ENCODE measurements around the gene MAPKAPK2. TPM values are rescaled to one million over a fixed set of nuclear protein-coding genes. Genes with fewer than 3 reads are reported as not detected.
"Not testable (repeated sequence)": the region's sequence is repeated elsewhere in the genome, so short reads cannot be mapped to it uniquely, and the experiment has no call there.

The MAPKAPK2 gene
- total RNA-seq, 1 experiment from 2014 or later: 72.4 TPM

- no peaks in the 10 kb centered on the region for H3K36me3 ChIP-seq (ENCODE audit: control insufficient read depth, insufficient read depth, low read length)
- ATAC-seq (no peak), DNase-seq (ENCODE audit: low read depth, low spot score) (no peak)
- H3K27me3 ChIP-seq (ENCODE audit: control insufficient read depth, insufficient read depth, low read length): peaks cover 14% of the 10 kb centered on the region
- no peaks in the 10 kb centered on the region for H3K9me3 ChIP-seq (ENCODE audit: control insufficient read depth, insufficient read depth, low read depth, low read length)
- BruUV-seq (replicated peaks): no TSS peak
- H3K4me3 ChIP-seq (ENCODE audit: low read depth in 2 of 2, low read length in 2 of 2): no peak overlapping the region
- H3K27ac ChIP-seq (ENCODE audit: low read length): no peak overlapping the region
- TF ChIP-seq TCF7L2 (IDR thresholded peaks at IDR 0.05; ENCODE audit: low read depth, low read length) (no peak), POLR2AphosphoS5 (IDR thresholded peaks at IDR 0.05; ENCODE audit: low read depth, low read length) (no peak), SIN3A (IDR thresholded peaks at IDR 0.05; ENCODE audit: borderline replicate concordance, insufficient read depth, low read depth, low read length) (no peak), CTCF (IDR thresholded peaks at IDR 0.05) (no peak)
- H3K4me1 ChIP-seq (ENCODE audit: control insufficient read depth, insufficient read depth, low read length): no peaks in the 10 kb centered on the region
- intact Hi-C loops (cut with micrococcal nuclease; ENCODE audit: unreplicated experiment) (no loop called here), in situ Hi-C loops (cut with HindIII; ENCODE audit: low pct_unique_long_range_greater_than_20kb, low sequenced_read_pairs) (no loop called here)
- CTCF ChIA-PET: no interaction called here
- POLR2A ChIA-PET: interaction anchor here (0.6 kb wide), 1 partner anchor 123 kb away, joined by 4 read pairs; no protein-coding TSS in a partner anchor
Measured at GRCh38 chr1:206760590-206760989, 75.9 kb downstream of the MAPKAPK2 start.

GRCh38 chr1:206761159-206761768 lies 76.6 kb downstream of the MAPKAPK2 start:
- no TSS peak for BruUV-seq (replicated peaks)
- intact Hi-C loops (cut with micrococcal nuclease; ENCODE audit: unreplicated experiment): no loop called here
- CTCF ChIA-PET: interaction anchor here (0.6 kb wide), 2 partner anchors 33 to 122 kb away, joined by 4 to 7 read pairs; no protein-coding TSS in a partner anchor
- H3K36me3 ChIP-seq (ENCODE audit: control insufficient read depth, insufficient read depth, low read length): no peaks in the 10 kb centered on the region
- H3K9me3 ChIP-seq (ENCODE audit: control insufficient read depth, insufficient read depth, low read depth, low read length): no peaks in the 10 kb centered on the region
- H3K27ac ChIP-seq (ENCODE audit: low read length): no peak overlapping the region
- peaks cover 14% of the 10 kb centered on the region for H3K27me3 ChIP-seq (ENCODE audit: control insufficient read depth, insufficient read depth, low read length)
- DNase-seq (ENCODE audit: low read depth, low spot score): no peak
- in situ Hi-C loops (cut with HindIII; ENCODE audit: low pct_unique_long_range_greater_than_20kb, low sequenced_read_pairs): no loop called here
- no peaks in the 10 kb centered on the region for H3K4me1 ChIP-seq (ENCODE audit: control insufficient read depth, insufficient read depth, low read length)
- ATAC-seq: no peak
- H3K4me3 ChIP-seq (ENCODE audit: low read depth in 2 of 2, low read length in 2 of 2): no peak overlapping the region
- POLR2A ChIA-PET: interaction anchor here (0.6 kb wide), 1 partner anchor 123 kb away, joined by 4 read pairs; no protein-coding TSS in a partner anchor
- TF ChIP-seq SIN3A (IDR thresholded peaks at IDR 0.05; ENCODE audit: borderline replicate concordance, insufficient read depth, low read depth, low read length): no peak

DNA sequence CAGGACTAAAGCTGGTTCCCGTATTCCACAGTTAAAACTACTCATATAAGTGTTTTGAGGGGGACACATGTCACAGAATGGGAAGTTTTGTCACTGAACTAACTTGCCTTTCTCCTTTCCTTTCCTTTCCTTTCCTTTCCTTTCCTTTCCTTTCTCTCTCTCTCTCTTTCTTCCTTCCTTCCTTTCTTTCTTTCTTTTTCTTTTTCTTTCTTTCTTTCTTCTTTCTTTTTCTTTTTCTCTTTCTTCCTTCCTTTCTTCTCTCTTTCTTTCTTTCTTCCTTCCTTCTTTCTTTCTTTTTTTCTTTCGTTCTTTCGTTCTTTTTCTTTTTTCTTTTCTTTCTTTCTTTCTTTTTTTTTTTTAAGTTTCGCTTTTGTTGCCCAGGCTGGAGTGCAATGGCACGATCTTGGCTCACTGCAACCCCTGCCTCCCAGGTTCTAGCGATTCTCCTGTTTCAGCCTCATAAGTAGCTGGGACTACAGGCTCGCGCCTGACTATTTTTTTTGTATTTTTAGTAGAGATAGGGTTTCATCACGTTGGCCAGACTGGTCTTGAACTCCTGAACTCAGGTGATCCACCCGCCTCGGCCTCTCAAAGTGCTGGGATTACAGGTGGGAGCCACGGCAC lies 78.1 kb downstream of the MAPKAPK2 start:
- DNase-seq (ENCODE audit: low read depth, low spot score); in situ Hi-C loops (cut with HindIII; ENCODE audit: low pct_unique_long_range_greater_than_20kb, low sequenced_read_pairs); H3K27ac ChIP-seq (ENCODE audit: low read length); H3K36me3 ChIP-seq (ENCODE audit: control insufficient read depth, insufficient read depth, low read length); H3K9me3 ChIP-seq (ENCODE audit: control insufficient read depth, insufficient read depth, low read depth, low read length); BruUV-seq (replicated peaks); H3K27me3 ChIP-seq (ENCODE audit: control insufficient read depth, insufficient read depth, low read length); ATAC-seq; H3K4me3 ChIP-seq (ENCODE audit: low read depth in 2 of 2, low read length in 2 of 2); POLR2A ChIA-PET; H3K4me1 ChIP-seq (ENCODE audit: control insufficient read depth, insufficient read depth, low read length); intact Hi-C loops (cut with micrococcal nuclease; ENCODE audit: unreplicated experiment); CTCF ChIA-PET: not testable (repeated sequence)

GRCh38 chr1:206765771-206766170 lies 81.1 kb downstream of the MAPKAPK2 start:
- H3K27ac ChIP-seq (ENCODE audit: low read length); POLR2A ChIA-PET; H3K27me3 ChIP-seq (ENCODE audit: control insufficient read depth, insufficient read depth, low read length); in situ Hi-C loops (cut with HindIII; ENCODE audit: low pct_unique_long_range_greater_than_20kb, low sequenced_read_pairs); BruUV-seq (replicated peaks); H3K4me3 ChIP-seq (ENCODE audit: low read depth in 2 of 2, low read length in 2 of 2); intact Hi-C loops (cut with micrococcal nuclease; ENCODE audit: unreplicated experiment); H3K36me3 ChIP-seq (ENCODE audit: control insufficient read depth, insufficient read depth, low read length); H3K4me1 ChIP-seq (ENCODE audit: control insufficient read depth, insufficient read depth, low read length); ATAC-seq; CTCF ChIA-PET; H3K9me3 ChIP-seq (ENCODE audit: control insufficient read depth, insufficient read depth, low read depth, low read length); DNase-seq (ENCODE audit: low read depth, low spot score): not testable (repeated sequence)
